Heart right ventricle (tissue), 16 donors: ENCODE measurements around the gene SLAMF9. TPM values are rescaled to one million over a fixed set of nuclear protein-coding genes. Genes with fewer than 3 reads are reported as not detected.

Experiments used
- ATAC-seq, 8 donors: fragments of 200-7000 bp; cut with Tn5 transposase; one replicate each; pipeline ENCODE4 v1.9.1; 2020; ENCODE audit warnings: mild to moderate bottlenecking in 8 of 8, moderate library complexity in 8 of 8, moderate number of reproducible peaks in 1 of 8
- DNase-seq, 2 donors: peaks; one replicate each; pipeline ENCODE4 v3.0.0-alpha.2; 2020
- H3K27ac ChIP-seq, 10 donors: fragments of 200-600 bp; sonication (generic) in 2 of 10; one replicate each; pipeline versions ENCODE4 v1.5.0 to v1.8.0; 2020 to 2022; ENCODE audit warnings: mild to moderate bottlenecking in 3 of 10
- H3K27me3 ChIP-seq, 7 donors: fragments of 200-600 bp; one replicate each; pipeline ENCODE4 v1.8.0; 2021 to 2022; ENCODE audit warnings: mild to moderate bottlenecking in 2 of 7
- H3K36me3 ChIP-seq, 9 donors: fragments of 200-600 bp; sonication (generic) in 1 of 9; one replicate each; pipeline versions ENCODE4 v1.5.0 to v1.8.0; 2020 to 2022; ENCODE audit warnings: mild to moderate bottlenecking in 2 of 9
- H3K4me1 ChIP-seq, 9 donors: fragments of 200-600 bp; sonication (generic) in 1 of 9; one replicate each; pipeline versions ENCODE4 v1.5.0 to v1.8.0; 2020 to 2022; ENCODE audit warnings: mild to moderate bottlenecking in 4 of 9
- H3K4me3 ChIP-seq, 10 donors: fragments of 200-600 bp; sonication (generic) in 2 of 10; one replicate each; pipeline versions ENCODE4 v1.5.0 to v1.8.0; 2020 to 2022; ENCODE audit warnings: mild to moderate bottlenecking in 7 of 10, moderate library complexity in 2 of 10
- H3K9me3 ChIP-seq, 11 donors: fragments of 200-600 bp in 10 of 11; sonication (generic) in 2 of 11; one replicate each; pipeline versions ENCODE4 v1.5.0 to v1.8.0; 2013 to 2022; ENCODE audit warnings: mild to moderate bottlenecking in 2 of 11, control low read depth in 1 of 11, moderate library complexity in 1 of 11
- CTCF ChIP-seq, 9 donors: fragments of 200-600 bp; sonication (generic) in 2 of 9; IDR thresholded peaks; one replicate each; pipeline versions ENCODE4 v1.5.0 to v1.8.0; 2021 to 2022; ENCODE audit warnings: antibody characterized with exemption in 9 of 9, mild to moderate bottlenecking in 5 of 9, moderate library complexity in 1 of 9
- WGBS, 2 donors: extraction: QIAGEN DNeasy Blood & Tissue Kit; methylation state at CpG; one replicate each; pipeline ENCODE4 v1.1.7; 2013; ENCODE audit warnings: inconsistent platforms in 1 of 2; 5-methylcytosine and 5-hydroxymethylcytosine counted together
- intact Hi-C, 10 donors: fragments of 100-400 bp; cut with DNase I; formaldehyde crosslinking; loops; one replicate each; pipeline versions ENCODE4 v1.11.1 to v1.14.2; 2022
- polyA plus RNA-seq, 2 donors: library from polyadenylated mRNA; stranded (reverse); fragments of 200-250 nt; gene quantifications; one replicate each; pipeline ENCODE4 v1.2.3, GENCODE V29; 2013
- total RNA-seq, 10 donors: library from RNA; stranded (reverse); fragmentation: NEBNext Ultra II Directional in 3 of 10; extraction: Animal tissue kit (Norgen Biotek cat#: 25700) in 3 of 10; gene quantifications; one replicate each; pipeline versions ENCODE4 v1.2.1 to v1.2.4, GENCODE V29; 2021 to 2023
- donor health status: Arrhythmogenic right ventricular cardiomyopathy.
- donor health status: ischemic (EF 13 %, LVEDD 7.1; RV severe dilation, severe dysfunction).
- donor health status: healthy with polysubstance abuse.
- donor health status: DM: no; HTN: yes; CAD: no.
- donor health status: DM: no; HTN: no; CAD: no.
- donor health status: ischemic (EF 25% LVEDD 6.9; RV normal size, moderate dysfunction).
- donor health status: ischemic (EF 25% LVEDD 5.7; RV mildly dilated, moderate dysfunction).
- donor health status: healthy.
- donor health status: DM: yes; HTN: yes; CAD: no.
- donor health status: Ischemic cardiomyopathy.
- donor health status: ischemic (EF 35%, LVEDD 5.7; RV mildly dilated, moderate dysfunction).
- donor health status: nonischemic (EF 11% LVEDD 7.7; RV severe dilation, severe dysfunction).
- donor health status: DM: yes; HTN: yes; CAD: no.
- donor health status: PGD.
- donor health status: ischemic (EF 29% LVEDD 5.4; RV normal size, mild dysfunction).
- donor health status: nonischemic (EF 23%, LVEDD 6.1; RV moderate dilation, normal function).

SLAMF9 gene
- total and polyA plus RNA-seq, 12 donors = 0.13 TPM; not detected in 11

GRCh38 chr1:159949981-159950381, 4.1 kb downstream of the SLAMF9 start:
- Histone ChIP-seq H3K4me3 (no peak overlapping the region), H3K27ac (no peak overlapping the region), H3K27me3 (peaks cover 0 to 39% (median 20%) of the 10 kb centered on the region in 7 donors), H3K9me3 (no peaks in the 10 kb centered on the region), H3K36me3 (no peaks in the 10 kb centered on the region), H3K4me1 (peaks cover 0 to 16% (median 12%) of the 10 kb centered on the region in 9 donors)
- DNase-seq = no peak
- 92 to 95% methylated on average over 4 of the region's 4 CpGs for WGBS, 2 donors
- intact Hi-C loops = loop anchor here in 6 of 10 donors (5.0 kb wide), 2 partner anchors 148 to 153 kb away; partner anchors contain the start of gene FCRL6 (in 2 of the 6)
- no peak for TF ChIP-seq CTCF (IDR thresholded peaks at IDR 0.05)
- ATAC-seq = no peak

- TF ChIP-seq CTCF (IDR thresholded peaks at IDR 0.05) = no peak
- no peak overlapping the region for H3K27ac ChIP-seq
- WGBS, 2 donors = 75 to 84% methylated on average over 6 of the region's 6 CpGs
- no peak overlapping the region for H3K4me3 ChIP-seq
- peaks cover 0 to 46% (median 23%) of the 10 kb centered on the region in 7 donors for H3K27me3 ChIP-seq
- DNase-seq (no peak), ATAC-seq (no peak)
- no peaks in the 10 kb centered on the region for H3K9me3 ChIP-seq
- no peaks in the 10 kb centered on the region for H3K36me3 ChIP-seq
- intact Hi-C loops = loop anchor here in 6 of 10 donors (5.0 kb wide), 2 partner anchors 147 to 152 kb away; partner anchors contain the start of gene FCRL6 (in 2 of the 6)
- peaks cover 0 to 19% (median 12%) of the 10 kb centered on the region in 9 donors for H3K4me1 ChIP-seq
Observed at GRCh38 chr1:159949123-159949522, 4.9 kb downstream of the SLAMF9 start.

GRCh38 chr1:159947942-159948341, 6.1 kb downstream of the SLAMF9 start:
- 47 to 72% methylated on average over 1 of the region's 1 CpG for WGBS, 2 donors
- Histone ChIP-seq H3K4me3 (no peak overlapping the region), H3K9me3 (no peaks in the 10 kb centered on the region), H3K27ac (no peak overlapping the region), H3K4me1 (peaks cover 0 to 15% (median 12%) of the 10 kb centered on the region in 9 donors), H3K36me3 (no peaks in the 10 kb centered on the region), H3K27me3 (peaks cover 0 to 40% (median 23%) of the 10 kb centered on the region in 7 donors)
- no peak for DNase-seq
- intact Hi-C loops = loop anchor here in 6 of 10 donors (5.0 kb wide), 2 partner anchors 146 to 151 kb away; partner anchors contain the start of gene FCRL6 (in 2 of the 6)
- TF ChIP-seq CTCF (IDR thresholded peaks at IDR 0.05) = no peak
- no peak for ATAC-seq

- WGBS, 2 donors = 45 to 47% methylated on average over 9 of the region's 9 CpGs
- Histone ChIP-seq H3K27ac (no peak overlapping the region), H3K4me1 (peaks cover 0 to 15% (median 12%) of the 10 kb centered on the region in 9 donors), H3K36me3 (no peaks in the 10 kb centered on the region), H3K9me3 (no peaks in the 10 kb centered on the region), H3K27me3 (peaks cover 0 to 30% (median 17%) of the 10 kb centered on the region in 7 donors), H3K4me3 (peak overlapping the region in 7 of 10 donors; percentile 35 to 53 (median 47))
- intact Hi-C loops = loop anchor here in 6 of 10 donors (5.0 kb wide), 2 partner anchors 144 to 149 kb away; partner anchors contain the start of gene FCRL6 (in 2 of the 6)
- no peak for DNase-seq
- ATAC-seq = no peak
- no peak for TF ChIP-seq CTCF (IDR thresholded peaks at IDR 0.05)
Observed at GRCh38 chr1:159946242-159947187, 7.5 kb downstream of the SLAMF9 start.
